HG02981 (cell line): ENCODE data around the gene FBLN2.

Experiments
- ATAC-seq: cut with Tn5 transposase; IDR thresholded peaks from one replicate; pipeline ENCODE4 v1.9.1; 2021; ENCODE audit warnings: mild to moderate bottlenecking, moderate library complexity; ENCODE audit not compliant: unreplicated experiment

Gene FBLN2

GRCh38 chr3:13596426-13597205 lies 47.7 kb downstream of the FBLN2 start:
- no peak for ATAC-seq

- ATAC-seq: no peak
These were observed 48.7 kb downstream of the FBLN2 start for GRCh38 chr3:13597661-13598060.

- ATAC-seq: no peak
These were observed 49.3 kb downstream of the FBLN2 start for GRCh38 chr3:13598201-13598600.

GRCh38 chr3:13598926-13599886 lies 50.3 kb downstream of the FBLN2 start:
- no peak for ATAC-seq

- ATAC-seq: no peak
These were observed 51.0 kb downstream of the FBLN2 start for GRCh38 chr3:13599887-13600450.

GRCh38 chr3:13600950-13601691 lies 52.2 kb downstream of the FBLN2 start:
- no peak for ATAC-seq

GRCh38 chr3:13601692-13602080 lies 52.8 kb downstream of the FBLN2 start:
- ATAC-seq: no peak

GRCh38 chr3:13605555-13605954 lies 56.6 kb downstream of the FBLN2 start:
- ATAC-seq: no peak

- ATAC-seq: no peak
These were observed 59.1 kb downstream of the FBLN2 start for GRCh38 chr3:13607821-13608597.

GRCh38 chr3:13608969-13609725 lies 60.2 kb downstream of the FBLN2 start:
- no peak for ATAC-seq

GRCh38 chr3:13610006-13610570 lies 61.2 kb downstream of the FBLN2 start:
- no peak for ATAC-seq

GRCh38 chr3:13611221-13611620 lies 62.3 kb downstream of the FBLN2 start:
- no peak for ATAC-seq

- no peak for ATAC-seq
These were observed 63.9 kb downstream of the FBLN2 start for GRCh38 chr3:13612829-13613228.

- ATAC-seq: no peak
These were observed 64.6 kb downstream of the FBLN2 start for GRCh38 chr3:13613343-13614190.

- no peak for ATAC-seq
These were observed 65.7 kb downstream of the FBLN2 start for GRCh38 chr3:13614607-13615006.

- no peak for ATAC-seq
These were observed 66.1 kb downstream of the FBLN2 start for GRCh38 chr3:13615019-13615528.

GRCh38 chr3:13616359-13616758 lies 67.4 kb downstream of the FBLN2 start:
- ATAC-seq: no peak
